ENCODE measurements around the gene NAP1L1.

The NAP1L1 gene

DNA sequence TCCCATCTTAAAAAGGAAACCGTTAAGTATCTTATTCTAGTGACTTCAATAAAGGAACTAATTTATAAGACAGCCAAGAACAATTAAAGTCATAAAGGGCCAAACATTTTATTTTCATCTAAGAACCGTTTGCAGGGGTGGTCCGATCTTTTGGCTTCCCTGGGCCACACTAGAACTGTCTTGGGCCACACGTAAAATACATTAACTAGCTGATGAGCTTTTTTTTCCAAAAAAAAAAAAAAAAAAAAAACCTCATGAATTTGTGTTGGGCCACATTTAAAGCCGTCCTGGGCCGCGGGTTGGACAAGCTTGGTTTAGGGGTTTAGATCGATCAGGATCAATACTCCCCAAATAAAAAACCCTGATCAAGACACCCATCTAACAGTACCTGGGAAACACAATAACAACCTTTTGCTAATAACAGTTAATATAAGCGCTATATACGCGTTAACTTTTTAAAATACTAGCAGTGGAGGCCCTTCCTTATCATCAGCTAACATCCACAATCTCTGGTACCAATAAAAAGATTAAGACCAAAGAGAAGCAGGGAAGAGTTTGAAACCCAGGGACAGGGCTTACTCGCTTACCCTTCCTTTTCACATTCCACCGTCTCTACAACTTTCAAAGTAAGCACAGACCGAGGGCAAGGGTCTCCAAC is 1.1 kb downstream of the NAP1L1 start:
- H2AFZ ChIP-seq (ENCODE audit: low read depth, low read length) = peak overlapping the region; percentile 57; the same call in 1 of the 2 replicates
- peak overlapping the region; percentile 98 for H3K9ac ChIP-seq (ENCODE audit: low read depth, low read length)
- H4K20me1 ChIP-seq (ENCODE audit: insufficient read depth, low read length) = peaks cover 54% of the 10 kb centered on the region
- H3K4me2 ChIP-seq (ENCODE audit: insufficient read depth, low read length) = peak overlapping the region; percentile 87
- no peak for TF ChIP-seq EZH2 (IDR thresholded peaks at IDR 0.05; ENCODE audit: borderline replicate concordance, low read depth, low read length, severe bottlenecking)
- H3K27me3 ChIP-seq (ENCODE audit: insufficient read depth, low read length, poor library complexity) = no peaks in the 10 kb centered on the region
- ATAC-seq (ENCODE audit: insufficient read depth, low read depth) = no peak
- peaks cover 60% of the 10 kb centered on the region for H3K79me2 ChIP-seq (ENCODE audit: insufficient read depth, low read length)
- H3K36me3 ChIP-seq (ENCODE audit: insufficient read depth, low read length) = peaks cover 26% of the 10 kb centered on the region
- DNase-seq = no peak
- peak overlapping the region; percentile 75 to 85 for H3K4me3 ChIP-seq (ENCODE audit: low read depth in 1 of 2, low read length in 2 of 2)
- peak overlapping the region; percentile 83 for H3K27ac ChIP-seq (ENCODE audit: low read length)
- H3K9me3 ChIP-seq (ENCODE audit: insufficient read depth, low read length, severe bottlenecking) = no peaks in the 10 kb centered on the region
- H3K4me1 ChIP-seq (ENCODE audit: insufficient read depth, low read length) = peaks cover 64% of the 10 kb centered on the region

DNA sequence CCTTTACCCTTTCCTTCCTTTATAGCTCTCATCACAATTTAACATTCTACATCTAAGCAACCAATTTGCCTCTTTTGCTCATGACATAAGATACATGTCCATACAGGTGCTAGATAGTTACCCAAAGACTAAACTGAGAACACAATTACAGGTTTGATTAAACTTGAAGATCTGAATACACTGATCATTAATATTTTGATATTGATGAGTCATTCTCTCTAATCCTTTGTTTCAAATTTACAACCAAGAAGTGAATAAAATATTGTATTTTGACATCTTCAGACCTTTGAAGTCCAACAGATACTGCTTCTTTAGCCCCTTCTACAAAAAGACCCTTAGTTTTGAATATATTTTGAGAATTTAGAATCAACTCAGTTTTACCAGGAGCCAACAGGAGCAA is 2.6 kb downstream of the NAP1L1 start:
- peak overlapping the region; percentile 87; the same call in 1 of the 2 replicates for H3K4me2 ChIP-seq (ENCODE audit: insufficient read depth, low read length)
- DNase-seq (no peak), ATAC-seq (ENCODE audit: insufficient read depth, low read depth) (no peak)
- peak overlapping the region in 1 of 2 experiments; percentile 13; a peak in 1 of 4 replicates for H3K4me3 ChIP-seq (ENCODE audit: low read depth in 1 of 2, low read length in 2 of 2)
- H3K79me2 ChIP-seq (ENCODE audit: insufficient read depth, low read length) = peaks cover 75% of the 10 kb centered on the region
- H3K4me1 ChIP-seq (ENCODE audit: insufficient read depth, low read length) = peaks cover 69% of the 10 kb centered on the region
- H3K9me3 ChIP-seq (ENCODE audit: insufficient read depth, low read length, severe bottlenecking) = no peaks in the 10 kb centered on the region
- H4K20me1 ChIP-seq (ENCODE audit: insufficient read depth, low read length) = peaks cover 68% of the 10 kb centered on the region
- peaks cover 26% of the 10 kb centered on the region for H3K36me3 ChIP-seq (ENCODE audit: insufficient read depth, low read length)
- H2AFZ ChIP-seq (ENCODE audit: low read depth, low read length) = no peak overlapping the region
- H3K27ac ChIP-seq (ENCODE audit: low read length) = no peak overlapping the region
- no peak for TF ChIP-seq EZH2 (IDR thresholded peaks at IDR 0.05; ENCODE audit: borderline replicate concordance, low read depth, low read length, severe bottlenecking)
- TF ChIP-seq, protein P1, sequence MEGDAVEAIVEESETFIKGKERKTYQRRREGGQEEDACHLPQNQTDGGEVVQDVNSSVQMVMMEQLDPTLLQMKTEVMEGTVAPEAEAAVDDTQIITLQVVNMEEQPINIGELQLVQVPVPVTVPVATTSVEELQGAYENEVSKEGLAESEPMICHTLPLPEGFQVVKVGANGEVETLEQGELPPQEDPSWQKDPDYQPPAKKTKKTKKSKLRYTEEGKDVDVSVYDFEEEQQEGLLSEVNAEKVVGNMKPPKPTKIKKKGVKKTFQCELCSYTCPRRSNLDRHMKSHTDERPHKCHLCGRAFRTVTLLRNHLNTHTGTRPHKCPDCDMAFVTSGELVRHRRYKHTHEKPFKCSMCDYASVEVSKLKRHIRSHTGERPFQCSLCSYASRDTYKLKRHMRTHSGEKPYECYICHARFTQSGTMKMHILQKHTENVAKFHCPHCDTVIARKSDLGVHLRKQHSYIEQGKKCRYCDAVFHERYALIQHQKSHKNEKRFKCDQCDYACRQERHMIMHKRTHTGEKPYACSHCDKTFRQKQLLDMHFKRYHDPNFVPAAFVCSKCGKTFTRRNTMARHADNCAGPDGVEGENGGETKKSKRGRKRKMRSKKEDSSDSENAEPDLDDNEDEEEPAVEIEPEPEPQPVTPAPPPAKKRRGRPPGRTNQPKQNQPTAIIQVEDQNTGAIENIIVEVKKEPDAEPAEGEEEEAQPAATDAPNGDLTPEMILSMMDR (IDR thresholded peaks at IDR 0.05; ENCODE audit: borderline replicate concordance, extremely low read depth, low read length, poor library complexity, severe bottlenecking) = no peak
- H3K9ac ChIP-seq (ENCODE audit: low read depth, low read length) = no peak overlapping the region
- H3K27me3 ChIP-seq (ENCODE audit: insufficient read depth, low read length, poor library complexity) = no peaks in the 10 kb centered on the region

GRCh38 chr12:76080729-76081415 is 3.6 kb downstream of the NAP1L1 start:
- Histone ChIP-seq H3K27me3 (ENCODE audit: insufficient read depth, low read length, poor library complexity) (no peaks in the 10 kb centered on the region), H3K4me1 (ENCODE audit: insufficient read depth, low read length) (peaks cover 60% of the 10 kb centered on the region), H3K4me2 (ENCODE audit: insufficient read depth, low read length) (peak overlapping the region; percentile 87; the same call in 1 of the 2 replicates), H3K9me3 (ENCODE audit: insufficient read depth, low read length, severe bottlenecking) (no peaks in the 10 kb centered on the region), H3K9ac (ENCODE audit: low read depth, low read length) (no peak overlapping the region), H2AFZ (ENCODE audit: low read depth, low read length) (no peak overlapping the region), H3K36me3 (ENCODE audit: insufficient read depth, low read length) (peaks cover 26% of the 10 kb centered on the region), H3K27ac (ENCODE audit: low read length) (no peak overlapping the region), H4K20me1 (ENCODE audit: insufficient read depth, low read length) (peaks cover 77% of the 10 kb centered on the region), H3K79me2 (ENCODE audit: insufficient read depth, low read length) (peaks cover 86% of the 10 kb centered on the region), H3K4me3 (ENCODE audit: low read depth in 1 of 2, low read length in 2 of 2) (no peak overlapping the region)
- no peak for TF ChIP-seq EZH2 (IDR thresholded peaks at IDR 0.05; ENCODE audit: borderline replicate concordance, low read depth, low read length, severe bottlenecking)
- TF ChIP-seq, protein P1 (IDR thresholded peaks at IDR 0.05; ENCODE audit: borderline replicate concordance, extremely low read depth, low read length, poor library complexity, severe bottlenecking) = peak; percentile 16
- ATAC-seq (ENCODE audit: insufficient read depth, low read depth) (no peak), DNase-seq (no peak)
